GM19099 (cell line): ENCODE results near the gene MT1M.

Experiments used
- POLR2A ChIP-seq: IDR thresholded peaks from 3 replicates; pipeline ENCODE4 v1.6.1; 2011; ENCODE audit warnings: low read depth; ENCODE audit not compliant: insufficient read length; ENCODE audit errors: extremely low read depth

Gene MT1M

GRCh38 chr16:56620339-56620897, 12.0 kb upstream of the MT1M start:
- no peak for TF ChIP-seq POLR2A

GRCh38 chr16:56623637-56624036, 8.8 kb upstream of the MT1M start:
- no peak for TF ChIP-seq POLR2A

GRCh38 chr16:56625140-56625942, 7.1 kb upstream of the MT1M start, which contains the start of gene MT1E:
MT1E (plus strand) TSS chr16:56625781; CDS start chr16:56625852, 71 bp downstream.
- TF ChIP-seq POLR2A = peak; percentile 66

GRCh38 chr16:56625943-56626654, 6.4 kb upstream of the MT1M start:
- no peak for TF ChIP-seq POLR2A

GRCh38 chr16:56626685-56627084, 5.8 kb upstream of the MT1M start:
- no peak for TF ChIP-seq POLR2A

GRCh38 chr16:56628486-56629350, 3.7 kb upstream of the MT1M start:
- no peak for TF ChIP-seq POLR2A

GRCh38 chr16:56629531-56629930, 2.9 kb upstream of the MT1M start:
- no peak for TF ChIP-seq POLR2A

- TF ChIP-seq POLR2A = no peak
These were observed 2.3 kb upstream of the MT1M start for GRCh38 chr16:56630134-56630533.

- TF ChIP-seq POLR2A = no peak
These were observed 1.3 kb upstream of the MT1M start for GRCh38 chr16:56631197-56631596.

GRCh38 chr16:56631832-56632155, 665 bp upstream of the MT1M start:
- TF ChIP-seq POLR2A = no peak

GRCh38 chr16:56632848-56633365, 448 bp downstream of the MT1M start:
- no peak for TF ChIP-seq POLR2A

- TF ChIP-seq POLR2A = no peak
These were observed 1.1 kb downstream of the MT1M start for GRCh38 chr16:56633535-56633934.

- no peak for TF ChIP-seq POLR2A
These were observed 2.4 kb downstream of the MT1M start for GRCh38 chr16:56634715-56635440.

GRCh38 chr16:56635441-56635967, 3.0 kb downstream of the MT1M start:
- TF ChIP-seq POLR2A = no peak
